NCI-H1436 (cell line): ENCODE results near the gene CDC123.
"Not testable (repeated sequence)": the region's sequence is repeated elsewhere in the genome, so short reads cannot be mapped to it uniquely, and the experiment has no call there.

Experiments
- DNase-seq: peaks from one replicate; lab custom pipeline; 2025; lab: John Stamatoyannopoulos, UW

CDC123 gene

GRCh38 chr10:12191715-12192114 is 4.3 kb upstream of the CDC123 start:
- DNase-seq: no peak

- DNase-seq: no peak
Observed at GRCh38 chr10:12193193-12193592, 2.8 kb upstream of the CDC123 start.

DNA sequence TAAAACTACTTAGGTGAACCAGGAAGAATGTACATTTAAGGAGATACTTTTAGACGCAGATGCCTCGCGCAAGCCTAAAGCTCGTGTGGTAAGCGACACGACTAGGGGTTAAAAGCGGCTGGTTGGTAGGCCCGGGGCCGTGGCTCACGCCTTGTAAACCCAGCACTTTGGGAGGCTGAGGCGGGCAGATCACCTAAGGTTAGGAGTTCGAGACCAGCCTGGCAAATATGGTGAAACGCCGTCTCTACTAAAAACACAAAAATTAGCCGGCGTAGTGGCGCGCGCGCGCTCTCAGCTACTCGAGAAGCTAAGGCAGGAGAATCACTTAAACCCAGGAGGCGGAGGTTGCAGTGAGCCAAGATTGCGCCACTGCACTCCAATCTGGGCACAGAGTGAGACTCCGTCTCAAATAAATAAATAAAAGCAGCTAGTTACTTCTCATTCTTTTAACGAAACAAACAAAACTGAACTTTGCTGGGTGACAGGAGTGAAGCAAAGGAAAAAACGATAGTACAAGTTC is 1.2 kb upstream of the CDC123 start:
- DNase-seq: no peak

DNA sequence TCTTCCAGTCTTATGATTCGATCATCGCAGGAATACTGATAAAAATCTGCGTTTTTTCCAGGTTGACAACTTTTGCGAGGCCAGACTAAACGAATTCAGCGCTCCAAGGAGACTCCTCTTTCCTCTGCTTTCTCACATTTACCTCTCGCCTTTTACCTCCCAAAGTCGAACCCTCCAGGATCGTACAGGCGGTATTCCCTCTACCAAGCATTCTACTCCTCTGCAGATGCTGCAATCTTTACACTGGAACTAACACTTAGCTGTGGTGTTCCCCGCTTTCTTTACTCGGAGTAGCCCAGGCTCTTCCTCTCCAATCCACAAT is 746 bp upstream of the CDC123 start:
- no peak for DNase-seq

GRCh38 chr10:12196531-12197211 is 683 bp downstream of the CDC123 start:
- peak; percentile 16 for DNase-seq

- no peak for DNase-seq
Observed at GRCh38 chr10:12198156-12198555, 2.2 kb downstream of the CDC123 start.

GRCh38 chr10:12200850-12201249 is 4.9 kb downstream of the CDC123 start:
- DNase-seq: no peak

- no peak for DNase-seq
Observed at GRCh38 chr10:12201543-12201942, 5.6 kb downstream of the CDC123 start.

DNA sequence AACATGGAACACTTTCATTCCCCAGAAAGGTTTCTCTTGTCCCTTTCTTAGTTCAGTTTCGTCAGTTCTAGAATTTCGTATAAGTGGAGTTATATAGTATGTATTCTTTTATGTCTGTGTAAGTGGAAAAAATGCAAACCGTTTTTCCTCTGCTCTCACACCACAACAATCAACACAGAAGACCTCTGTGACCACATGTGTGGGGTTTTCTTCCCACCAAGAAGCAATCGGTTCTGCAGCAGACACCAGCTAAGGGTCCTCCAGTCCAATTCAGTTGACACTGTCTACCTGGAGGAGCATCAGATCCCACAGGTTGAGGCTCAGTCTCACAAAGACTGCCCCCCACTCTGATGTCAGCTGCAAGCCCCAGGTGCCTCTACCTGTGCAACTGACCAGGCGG is 6.2 kb downstream of the CDC123 start:
- no peak for DNase-seq

DNA sequence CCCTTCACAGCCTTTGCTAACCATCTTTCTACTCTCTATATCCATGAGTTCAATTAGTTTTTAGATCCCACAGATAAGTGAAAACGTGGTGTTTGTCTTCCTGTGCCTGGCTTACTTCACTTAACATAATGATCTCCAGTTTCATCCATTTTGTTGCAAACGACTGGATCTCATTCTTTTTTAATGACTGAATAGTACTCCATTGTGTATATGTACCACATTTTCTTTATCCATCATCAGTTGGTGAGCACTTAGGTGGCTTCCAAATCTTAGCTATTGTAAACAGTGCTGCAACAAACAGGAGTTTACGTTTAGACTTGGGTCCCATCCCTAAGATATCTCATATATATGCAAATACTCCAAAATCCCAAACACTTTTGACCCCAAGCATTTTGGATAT is 9.1 kb downstream of the CDC123 start:
- no peak for DNase-seq

- no peak for DNase-seq
Observed at GRCh38 chr10:12207114-12207513, 11.1 kb downstream of the CDC123 start.

DNA sequence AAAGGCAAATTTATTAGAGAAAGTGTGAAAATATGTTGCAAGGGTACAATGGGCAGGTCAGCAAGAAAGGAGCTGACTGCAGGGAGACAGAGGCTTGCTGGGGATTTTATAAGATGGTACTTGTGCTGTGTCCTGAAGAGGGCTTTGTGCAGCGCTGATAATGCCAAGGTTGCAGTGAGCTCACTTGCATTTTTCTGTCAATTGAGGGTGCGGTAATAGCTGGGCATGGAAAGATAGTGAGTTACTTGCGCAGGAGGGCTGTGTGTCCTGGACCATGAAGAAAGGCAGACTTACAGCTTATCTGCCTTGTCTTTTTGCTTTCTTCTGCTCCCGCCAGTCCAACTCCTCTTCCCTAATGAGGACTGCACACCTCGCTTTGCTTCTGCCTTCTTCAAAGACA is 12.5 kb downstream of the CDC123 start:
- no peak for DNase-seq

- DNase-seq: no peak
Observed at GRCh38 chr10:12212454-12212853, 16.5 kb downstream of the CDC123 start.

GRCh38 chr10:12213621-12214020 is 17.6 kb downstream of the CDC123 start:
- no peak for DNase-seq

- no peak for DNase-seq
Observed at GRCh38 chr10:12214093-12214492, 18.1 kb downstream of the CDC123 start.

GRCh38 chr10:12214763-12215218 is 18.8 kb downstream of the CDC123 start:
- DNase-seq: peak; percentile 33

DNA sequence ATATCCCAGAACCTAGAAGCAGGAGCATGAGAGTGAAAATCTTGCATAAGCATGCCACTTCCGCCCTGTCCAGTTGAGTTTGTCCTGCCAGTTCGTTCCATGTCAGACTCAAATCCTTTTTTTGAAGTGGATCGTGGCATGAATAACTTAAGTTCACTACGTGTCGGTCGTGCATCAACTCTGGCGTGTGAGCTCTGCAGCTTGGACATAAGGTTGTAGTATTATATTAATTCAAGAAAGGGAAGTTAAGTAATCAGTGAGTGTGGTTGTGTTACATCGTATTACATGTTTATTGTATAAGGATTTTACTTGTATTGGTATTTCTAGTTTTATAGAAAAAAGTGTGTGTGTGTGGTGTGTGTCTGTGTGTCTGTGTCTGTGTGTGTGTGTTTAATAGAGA is 23.0 kb downstream of the CDC123 start:
- DNase-seq: no peak

GRCh38 chr10:12221323-12222298 is 25.6 kb downstream of the CDC123 start:
- DNase-seq: no peak

GRCh38 chr10:12225444-12225843 is 29.5 kb downstream of the CDC123 start:
- DNase-seq: no peak

- not testable (repeated sequence) for DNase-seq
Observed at GRCh38 chr10:12226438-12226837, 30.4 kb downstream of the CDC123 start.

GRCh38 chr10:12228851-12229250 is 32.9 kb downstream of the CDC123 start:
- no peak for DNase-seq

DNA sequence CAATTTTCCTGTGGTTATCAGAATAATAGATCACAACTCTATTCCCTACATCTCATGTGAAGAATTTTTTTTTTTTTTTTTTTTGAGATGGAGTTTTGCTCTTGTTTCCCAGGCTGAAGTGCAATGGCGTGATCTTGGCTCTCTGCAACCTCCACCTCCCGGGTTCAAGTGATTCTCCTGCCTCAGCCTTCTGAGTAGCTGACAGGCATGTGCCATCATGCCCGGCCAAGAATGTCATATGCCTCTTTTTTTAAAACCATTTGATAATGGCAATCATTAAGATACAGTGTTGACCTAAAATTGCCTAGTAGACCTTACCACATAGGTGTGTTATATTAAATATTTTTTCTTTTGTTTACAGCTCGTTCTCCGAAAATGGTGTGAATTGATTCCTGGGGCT is 38.7 kb downstream of the CDC123 start:
- not testable (repeated sequence) for DNase-seq

- DNase-seq: no peak
Observed at GRCh38 chr10:12235116-12235694, 39.2 kb downstream of the CDC123 start.
